A549 (cell line): ENCODE measurements around the gene ZFC3H1.

ENCODE experiments used
- MAFK ChIP-seq: fragments of 450-650 bp; IDR thresholded peaks from 2 replicates; pipeline ENCODE4 v1.6.1; 2014; ENCODE audit not compliant: partially characterized antibody
- RARB ChIP-seq: fragments of 250-450 bp; sonication (Bioruptor Pico); IDR thresholded peaks from 2 replicates; pipeline ENCODE4 v1.8.0; 2021; ENCODE audit warnings: mild to moderate bottlenecking, moderate library complexity

DNA sequence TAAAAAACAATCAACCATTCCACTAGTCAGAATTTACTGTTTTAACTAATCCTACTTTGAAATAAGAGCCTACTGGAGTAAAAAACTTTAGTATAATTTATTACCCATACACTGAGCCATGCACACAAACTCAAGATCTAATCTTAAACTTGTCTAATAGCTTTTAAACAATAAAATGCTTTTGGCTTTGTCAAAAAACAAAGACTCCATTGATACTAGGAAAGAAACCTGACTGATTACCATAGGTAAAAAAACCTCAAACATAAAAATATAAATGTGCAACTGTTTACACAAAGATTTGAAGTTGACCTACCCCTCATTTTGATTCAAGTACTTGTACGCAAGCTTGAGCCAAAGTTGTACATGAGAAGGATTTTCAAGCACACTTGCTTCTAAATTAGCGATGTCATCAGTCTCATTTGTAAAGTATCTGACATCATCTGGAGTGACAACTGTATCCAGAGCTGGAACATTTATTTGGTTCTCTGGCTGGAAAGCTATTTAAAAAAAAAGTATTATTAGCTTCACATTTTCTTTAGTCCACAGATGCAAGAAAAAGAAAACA, 36.1 kb downstream of the ZFC3H1 start:
- TF ChIP-seq RARB (CRISPR knock-in tag) (no peak), MAFK (no peak)
